ENCODE measurements around the gene PIBF1. TPM values are rescaled to one million over a fixed set of nuclear protein-coding genes. Genes with fewer than 3 reads are reported as not detected.
"Not testable (repeated sequence)": the region's sequence is repeated elsewhere in the genome, so short reads cannot be mapped to it uniquely, and the experiment has no call there.

The PIBF1 gene
- total RNA-seq, 1 experiment from 2014 or later, result 39.1 TPM

GRCh38 chr13:73039201-73040108 is 257.5 kb downstream of the PIBF1 start:
- Histone ChIP-seq H3K27ac (ENCODE audit: low read length) (no peak overlapping the region), H3K4me3 (ENCODE audit: low read length) (no peak overlapping the region), H3K36me3 (ENCODE audit: insufficient read depth, low read length) (no peaks in the 10 kb centered on the region), H4K20me1 (ENCODE audit: insufficient read depth, low read depth, low read length) (no peaks in the 10 kb centered on the region), H3K79me2 (ENCODE audit: low read length) (no peaks in the 10 kb centered on the region), H2AFZ (ENCODE audit: low read length) (no peak overlapping the region), H3K9me3 (ENCODE audit: low read length) (no peaks in the 10 kb centered on the region), H3K9ac (ENCODE audit: low read length) (no peak overlapping the region), H3K9me2 (replicated peaks; ENCODE audit: insufficient read depth, low read length) (no peaks in the 10 kb centered on the region), H3K4me2 (ENCODE audit: low read depth, low read length, poor library complexity, severe bottlenecking) (no peak overlapping the region), H3K27me3 (ENCODE audit: low read length) (no peaks in the 10 kb centered on the region), H3K4me1 (ENCODE audit: low read length) (no peaks in the 10 kb centered on the region)
- no peak for DNase-seq

DNA sequence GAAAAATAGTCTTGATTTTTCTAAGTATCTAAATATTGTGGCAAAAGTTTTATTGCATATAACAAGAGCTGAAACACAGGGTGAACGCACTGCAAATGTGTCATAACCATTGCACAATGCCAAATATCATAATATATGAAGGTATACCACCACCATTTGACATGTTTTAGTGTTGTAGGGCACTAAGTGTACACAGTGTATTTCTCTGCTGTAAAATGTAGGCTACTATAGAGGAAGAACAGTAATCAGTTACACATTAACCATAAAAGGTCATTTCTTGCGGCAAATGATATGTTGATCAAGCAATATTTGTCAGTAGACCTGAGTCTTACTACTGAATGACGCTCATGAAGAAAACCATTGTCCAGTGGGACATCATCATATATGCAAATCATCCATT is 258.6 kb downstream of the PIBF1 start:
- no peak overlapping the region for H3K4me3 ChIP-seq (ENCODE audit: low read length)
- no peak for DNase-seq
- no peaks in the 10 kb centered on the region for H3K4me1 ChIP-seq (ENCODE audit: low read length)
- no peaks in the 10 kb centered on the region for H3K27me3 ChIP-seq (ENCODE audit: low read length)
- no peak overlapping the region for H3K9ac ChIP-seq (ENCODE audit: low read length)
- H2AFZ ChIP-seq (ENCODE audit: low read length), result no peak overlapping the region
- H3K36me3 ChIP-seq (ENCODE audit: insufficient read depth, low read length), result no peaks in the 10 kb centered on the region
- H3K9me2 ChIP-seq (replicated peaks; ENCODE audit: insufficient read depth, low read length), result no peaks in the 10 kb centered on the region
- H3K4me2 ChIP-seq (ENCODE audit: low read depth, low read length, poor library complexity, severe bottlenecking), result no peak overlapping the region
- H4K20me1 ChIP-seq (ENCODE audit: insufficient read depth, low read depth, low read length), result no peaks in the 10 kb centered on the region
- no peaks in the 10 kb centered on the region for H3K9me3 ChIP-seq (ENCODE audit: low read length)
- no peaks in the 10 kb centered on the region for H3K79me2 ChIP-seq (ENCODE audit: low read length)
- H3K27ac ChIP-seq (ENCODE audit: low read length), result no peak overlapping the region

DNA sequence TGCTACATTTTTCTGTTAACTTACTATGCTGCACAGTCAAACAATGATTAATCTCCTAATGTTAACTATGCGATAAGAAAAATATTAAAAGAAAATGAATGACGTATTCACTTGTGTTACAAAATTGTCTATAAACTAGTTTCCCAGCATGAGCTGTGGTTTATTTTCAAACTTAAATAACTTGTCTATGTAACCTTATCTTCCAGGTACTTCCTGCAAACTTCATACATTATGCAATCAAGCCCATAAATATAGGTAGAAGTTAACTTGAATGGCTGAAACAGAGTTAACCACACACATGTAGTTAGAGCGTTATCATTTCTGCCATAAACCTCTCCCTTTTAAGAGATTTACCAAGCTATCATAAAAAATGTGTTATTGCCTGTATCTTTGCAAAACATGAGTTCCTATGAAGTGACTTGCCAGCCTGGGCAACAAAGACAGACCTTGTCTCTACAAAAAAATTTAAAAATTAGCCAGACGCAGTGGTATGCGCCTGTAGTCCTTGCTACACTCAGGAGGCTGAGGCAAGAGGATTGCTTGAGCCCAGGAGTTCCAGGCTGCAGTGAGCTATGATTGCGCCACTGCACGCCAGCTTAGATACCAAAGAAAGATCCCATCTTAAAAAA is 259.1 kb downstream of the PIBF1 start:
- H3K36me3 ChIP-seq (ENCODE audit: insufficient read depth, low read length), result no peaks in the 10 kb centered on the region
- no peak overlapping the region for H3K4me3 ChIP-seq (ENCODE audit: low read length)
- H3K9ac ChIP-seq (ENCODE audit: low read length), result no peak overlapping the region
- no peak overlapping the region for H2AFZ ChIP-seq (ENCODE audit: low read length)
- H3K4me2 ChIP-seq (ENCODE audit: low read depth, low read length, poor library complexity, severe bottlenecking), result no peak overlapping the region
- H3K27ac ChIP-seq (ENCODE audit: low read length), result no peak overlapping the region
- H3K9me2 ChIP-seq (replicated peaks; ENCODE audit: insufficient read depth, low read length), result no peaks in the 10 kb centered on the region
- H3K27me3 ChIP-seq (ENCODE audit: low read length), result no peaks in the 10 kb centered on the region
- H4K20me1 ChIP-seq (ENCODE audit: insufficient read depth, low read depth, low read length), result no peaks in the 10 kb centered on the region
- DNase-seq, result no peak
- no peaks in the 10 kb centered on the region for H3K9me3 ChIP-seq (ENCODE audit: low read length)
- no peaks in the 10 kb centered on the region for H3K4me1 ChIP-seq (ENCODE audit: low read length)
- no peaks in the 10 kb centered on the region for H3K79me2 ChIP-seq (ENCODE audit: low read length)

DNA sequence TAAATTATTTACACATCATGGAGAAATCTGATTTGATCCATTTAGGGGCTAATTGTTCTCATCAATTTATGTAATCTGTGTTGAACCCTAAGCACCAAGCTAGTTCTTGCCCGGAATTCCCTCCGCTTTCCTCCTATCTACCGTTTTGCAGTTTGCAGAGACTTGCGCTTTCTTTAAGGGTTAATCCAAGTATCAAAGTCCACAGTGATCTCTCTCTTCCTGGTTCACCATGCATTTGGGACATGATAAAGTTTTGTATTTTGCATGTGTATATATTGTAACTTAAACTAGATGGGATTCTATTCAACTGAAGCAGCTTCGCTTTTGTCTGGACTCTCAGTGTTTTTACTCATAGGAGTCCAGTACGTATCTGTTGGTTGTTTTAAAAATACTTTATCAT is 263.1 kb downstream of the PIBF1 start:
- Histone ChIP-seq H3K36me3 (ENCODE audit: insufficient read depth, low read length) (no peaks in the 10 kb centered on the region), H3K27me3 (ENCODE audit: low read length) (no peaks in the 10 kb centered on the region), H3K4me2 (ENCODE audit: low read depth, low read length, poor library complexity, severe bottlenecking) (no peak overlapping the region), H3K9ac (ENCODE audit: low read length) (no peak overlapping the region), H3K9me3 (ENCODE audit: low read length) (no peaks in the 10 kb centered on the region), H3K9me2 (replicated peaks; ENCODE audit: insufficient read depth, low read length) (no peaks in the 10 kb centered on the region), H3K4me3 (ENCODE audit: low read length) (no peak overlapping the region), H3K27ac (ENCODE audit: low read length) (no peak overlapping the region), H3K4me1 (ENCODE audit: low read length) (no peaks in the 10 kb centered on the region), H4K20me1 (ENCODE audit: insufficient read depth, low read depth, low read length) (no peaks in the 10 kb centered on the region), H3K79me2 (ENCODE audit: low read length) (no peaks in the 10 kb centered on the region), H2AFZ (ENCODE audit: low read length) (no peak overlapping the region)
- no peak for DNase-seq

DNA sequence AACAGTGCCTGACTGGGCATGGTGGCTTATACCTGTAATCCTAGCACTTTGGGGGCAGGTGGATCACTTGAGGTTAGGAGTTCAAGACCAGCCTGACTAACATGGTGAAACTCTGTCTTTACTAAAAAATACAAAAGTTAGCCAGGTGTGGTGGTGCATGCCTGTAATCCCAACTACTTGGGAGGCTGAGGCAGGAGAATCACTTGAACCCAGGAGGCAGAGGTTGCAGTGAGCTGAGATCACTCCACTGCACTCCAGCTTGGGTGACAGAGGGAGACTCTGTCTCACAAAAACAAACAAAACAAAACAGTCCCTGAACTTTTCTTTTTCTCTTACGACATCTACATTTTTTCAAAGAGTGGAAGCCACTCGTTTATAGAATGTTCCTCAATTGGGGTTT is 266.7 kb downstream of the PIBF1 start:
- H3K9me3 ChIP-seq (ENCODE audit: low read length); H3K36me3 ChIP-seq (ENCODE audit: insufficient read depth, low read length); H3K9me2 ChIP-seq (replicated peaks; ENCODE audit: insufficient read depth, low read length); H3K4me3 ChIP-seq (ENCODE audit: low read length); H3K27ac ChIP-seq (ENCODE audit: low read length); H3K4me1 ChIP-seq (ENCODE audit: low read length); H2AFZ ChIP-seq (ENCODE audit: low read length); DNase-seq; H3K9ac ChIP-seq (ENCODE audit: low read length); H3K27me3 ChIP-seq (ENCODE audit: low read length); H3K79me2 ChIP-seq (ENCODE audit: low read length); H4K20me1 ChIP-seq (ENCODE audit: insufficient read depth, low read depth, low read length); H3K4me2 ChIP-seq (ENCODE audit: low read depth, low read length, poor library complexity, severe bottlenecking): not testable (repeated sequence)

- no peak overlapping the region for H3K4me2 ChIP-seq (ENCODE audit: low read depth, low read length, poor library complexity, severe bottlenecking)
Measured at GRCh38 chr13:73054712-73055111, 272.8 kb downstream of the PIBF1 start.

GRCh38 chr13:73055813-73056564 is 274.1 kb downstream of the PIBF1 start:
- H3K9me3 ChIP-seq (ENCODE audit: low read length), result no peaks in the 10 kb centered on the region
- H3K27me3 ChIP-seq (ENCODE audit: low read length), result no peaks in the 10 kb centered on the region
- H2AFZ ChIP-seq (ENCODE audit: low read length), result no peak overlapping the region
- no peak for DNase-seq
- H3K27ac ChIP-seq (ENCODE audit: low read length), result no peak overlapping the region
- H3K79me2 ChIP-seq (ENCODE audit: low read length), result no peaks in the 10 kb centered on the region
- H3K36me3 ChIP-seq (ENCODE audit: insufficient read depth, low read length), result no peaks in the 10 kb centered on the region
- no peak overlapping the region for H3K4me3 ChIP-seq (ENCODE audit: low read length)
- no peak overlapping the region for H3K4me2 ChIP-seq (ENCODE audit: low read depth, low read length, poor library complexity, severe bottlenecking)
- H3K9ac ChIP-seq (ENCODE audit: low read length), result no peak overlapping the region
- H3K4me1 ChIP-seq (ENCODE audit: low read length), result peaks cover 21% of the 10 kb centered on the region
- no peaks in the 10 kb centered on the region for H3K9me2 ChIP-seq (replicated peaks; ENCODE audit: insufficient read depth, low read length)
- no peaks in the 10 kb centered on the region for H4K20me1 ChIP-seq (ENCODE audit: insufficient read depth, low read depth, low read length)

More at GRCh38 chr13:73054712-73055111, 272.8 kb downstream of the PIBF1 start:
- Histone ChIP-seq H3K27ac (ENCODE audit: low read length) (no peak overlapping the region), H3K27me3 (ENCODE audit: low read length) (no peaks in the 10 kb centered on the region), H2AFZ (ENCODE audit: low read length) (no peak overlapping the region), H3K9me2 (replicated peaks; ENCODE audit: insufficient read depth, low read length) (no peaks in the 10 kb centered on the region), H3K4me3 (ENCODE audit: low read length) (no peak overlapping the region), H4K20me1 (ENCODE audit: insufficient read depth, low read depth, low read length) (no peaks in the 10 kb centered on the region), H3K9me3 (ENCODE audit: low read length) (no peaks in the 10 kb centered on the region), H3K79me2 (ENCODE audit: low read length) (no peaks in the 10 kb centered on the region), H3K9ac (ENCODE audit: low read length) (no peak overlapping the region), H3K36me3 (ENCODE audit: insufficient read depth, low read length) (no peaks in the 10 kb centered on the region), H3K4me1 (ENCODE audit: low read length) (peaks cover 12% of the 10 kb centered on the region)
- no peak for DNase-seq

GRCh38 chr13:73056565-73056962 is 274.6 kb downstream of the PIBF1 start:
- Histone ChIP-seq H3K27ac (ENCODE audit: low read length) (no peak overlapping the region), H3K4me2 (ENCODE audit: low read depth, low read length, poor library complexity, severe bottlenecking) (no peak overlapping the region), H3K9me2 (replicated peaks; ENCODE audit: insufficient read depth, low read length) (no peaks in the 10 kb centered on the region), H3K36me3 (ENCODE audit: insufficient read depth, low read length) (no peaks in the 10 kb centered on the region), H3K9me3 (ENCODE audit: low read length) (no peaks in the 10 kb centered on the region), H3K4me1 (ENCODE audit: low read length) (peaks cover 21% of the 10 kb centered on the region), H3K27me3 (ENCODE audit: low read length) (no peaks in the 10 kb centered on the region), H3K79me2 (ENCODE audit: low read length) (no peaks in the 10 kb centered on the region), H3K9ac (ENCODE audit: low read length) (no peak overlapping the region), H3K4me3 (ENCODE audit: low read length) (no peak overlapping the region), H4K20me1 (ENCODE audit: insufficient read depth, low read depth, low read length) (no peaks in the 10 kb centered on the region), H2AFZ (ENCODE audit: low read length) (no peak overlapping the region)
- DNase-seq, result no peak
